SK-MEL-5 (cell line): ENCODE measurements around the gene PAX4. TPM values are rescaled to one million over a fixed set of nuclear protein-coding genes. Genes with fewer than 3 reads are reported as not detected.
"Not testable (repeated sequence)": the region's sequence is repeated elsewhere in the genome, so short reads cannot be mapped to it uniquely, and the experiment has no call there.

Source experiments
- DNase-seq: peaks from one replicate; pipeline ENCODE4 v3.0.0-alpha.2; 2016; ENCODE audit warnings: low read depth, low spot score
- in situ Hi-C: cut with HindIII; loops from 2 replicates; pipeline ENCODE4 v1.10.0; 2016; ENCODE audit warnings: low sequenced_read_pairs, high pct_unique_total_duplicates, low pct_unique_long_range_greater_than_20kb
- total RNA-seq: library from RNA; depleted of rRNA; stranded (reverse); fragments of >200 nt; shearing (Covaris generic); gene quantifications from 2 replicates; pipeline ENCODE4 v1.2.3, GENCODE V29; 2014

Gene PAX4
- total RNA-seq, 1 experiment from 2014 or later, result not detected

GRCh38 chr7:127591591-127591990 is 26.4 kb downstream of the PAX4 start:
- DNase-seq, result no peak
- in situ Hi-C loops, result no loop called here

- DNase-seq, result no peak
- in situ Hi-C loops, result no loop called here
These were observed 26.8 kb downstream of the PAX4 start for GRCh38 chr7:127591189-127591588.

- DNase-seq, result no peak
- in situ Hi-C loops, result no loop called here
These were observed 28.0 kb downstream of the PAX4 start for GRCh38 chr7:127589896-127590295.

GRCh38 chr7:127588697-127589482 is 29.1 kb downstream of the PAX4 start:
- DNase-seq, result peak; percentile 71
- in situ Hi-C loops, result no loop called here

- in situ Hi-C loops, result no loop called here
These were observed 29.8 kb downstream of the PAX4 start, which contains the start of gene ARF5 for GRCh38 chr7:127588019-127588696. TSS of gene ARF5 (plus strand) at chr7:127588411. CDS start at chr7:127588499, 88 bp downstream.

GRCh38 chr7:127587663-127588018 is 30.3 kb downstream of the PAX4 start:
- in situ Hi-C loops, result no loop called here
- peak; percentile 23 for DNase-seq

More at GRCh38 chr7:127588019-127588696, 29.8 kb downstream of the PAX4 start, which contains the start of gene ARF5:
- peak; percentile 85 for DNase-seq

- in situ Hi-C loops, result no loop called here
- no peak for DNase-seq
These were observed 31.6 kb downstream of the PAX4 start for GRCh38 chr7:127586346-127586745.

- peak; percentile 92 for DNase-seq
- in situ Hi-C loops, result no loop called here
These were observed 32.6 kb downstream of the PAX4 start, which contains the start of gene GCC1 for GRCh38 chr7:127585044-127585953. TSS of gene GCC1 (minus strand) at chr7:127585596. CDS start at chr7:127585182, 414 bp downstream.

- DNase-seq, result no peak
- in situ Hi-C loops, result no loop called here
These were observed 33.3 kb downstream of the PAX4 start for GRCh38 chr7:127584648-127585043.

- in situ Hi-C loops, result no loop called here
These were observed 35.6 kb downstream of the PAX4 start for GRCh38 chr7:127582361-127582760.

GRCh38 chr7:127581716-127582115 is 36.2 kb downstream of the PAX4 start:
- in situ Hi-C loops, result no loop called here
- no peak for DNase-seq

More at GRCh38 chr7:127582361-127582760, 35.6 kb downstream of the PAX4 start:
- no peak for DNase-seq

GRCh38 chr7:127580612-127581011 is 37.3 kb downstream of the PAX4 start:
- in situ Hi-C loops, result no loop called here
- DNase-seq, result no peak

GRCh38 chr7:127578711-127579275 is 39.1 kb downstream of the PAX4 start:
- in situ Hi-C loops, result no loop called here

GRCh38 chr7:127578036-127578684 is 39.8 kb downstream of the PAX4 start:
- peak; percentile 21 for DNase-seq
- in situ Hi-C loops, result no loop called here

More at GRCh38 chr7:127578711-127579275, 39.1 kb downstream of the PAX4 start:
- DNase-seq, result no peak

- DNase-seq, result peak; percentile 24
- in situ Hi-C loops, result no loop called here
These were observed 46.0 kb downstream of the PAX4 start for GRCh38 chr7:127571741-127572505.

GRCh38 chr7:127568034-127568433 is 49.9 kb downstream of the PAX4 start:
- in situ Hi-C loops, DNase-seq: not testable (repeated sequence)
